Neural cell (in vitro differentiated cells): ENCODE measurements around the gene SLC6A16. TPM values are rescaled to one million over a fixed set of nuclear protein-coding genes. Genes with fewer than 3 reads are reported as not detected.

ENCODE experiments used
- H2AFZ ChIP-seq: fragments of 200-600, 300-800 bp; sonication (generic), shearing (Covaris generic); 2 replicates; pipeline ENCODE4 v1.6.0; 2014; ENCODE audit warnings: low read depth, mild to moderate bottlenecking, antibody characterized with exemption, low read length, moderate library complexity
- H3F3A ChIP-seq: fragments of 200-600 bp; shearing (Covaris generic); 2 replicates; pipeline ENCODE4 v1.6.1; 2016; ENCODE audit warnings: mild to moderate bottlenecking, moderate library complexity, mixed read lengths, antibody characterized with exemption, low read length; ENCODE audit not compliant: insufficient read depth, poor library complexity, severe bottlenecking
- H3K27ac ChIP-seq: fragments of 200-600, 300-800 bp; sonication (generic), shearing (Covaris generic); 2 replicates; pipeline ENCODE4 v1.5.1; 2014; ENCODE audit warnings: mild to moderate bottlenecking, low read length, moderate library complexity
- H3K27me3 ChIP-seq: fragments of 300-800, 200-600 bp; sonication (generic), shearing (Covaris generic); 2 replicates; pipeline ENCODE4 v1.6.0; 2014; ENCODE audit warnings: mild to moderate bottlenecking, low read depth, low read length, moderate library complexity; ENCODE audit not compliant: insufficient read depth
- H3K36me3 ChIP-seq: fragments of 300-800, 200-600 bp; sonication (generic), shearing (Covaris generic); 2 replicates; pipeline ENCODE4 v1.5.1; 2014; ENCODE audit warnings: mild to moderate bottlenecking, antibody characterized with exemption, low read length, moderate library complexity; ENCODE audit not compliant: insufficient read depth
- H3K4me2 ChIP-seq: fragments of 300-800, 200-600 bp; sonication (generic), shearing (Covaris generic); 2 replicates; pipeline ENCODE4 v1.6.0; 2014; ENCODE audit warnings: mild to moderate bottlenecking, low read length
- H3K4me3 ChIP-seq: fragments of 300-800, 200-600 bp; sonication (generic), shearing (Covaris generic); 2 replicates; pipeline ENCODE4 v1.5.1; 2014; ENCODE audit warnings: mild to moderate bottlenecking, low read length, moderate library complexity
- H3K79me2 ChIP-seq: fragments of 200-600 bp; shearing (Covaris generic); replicated peaks from 2 replicates; pipeline ENCODE4 v1.6.0; 2014; ENCODE audit warnings: mild to moderate bottlenecking, low read length, moderate library complexity; ENCODE audit not compliant: insufficient read depth
- H3K9ac ChIP-seq: fragments of 300-800, 200-600 bp; sonication (generic), shearing (Covaris generic); 2 replicates; pipeline ENCODE4 v1.6.1; 2016; ENCODE audit warnings: mild to moderate bottlenecking, low read length, mixed read lengths
- H3K9me2 ChIP-seq: fragments of 200-600 bp; shearing (Covaris generic); 2 replicates; pipeline ENCODE4 v1.6.1; 2016; ENCODE audit warnings: mild to moderate bottlenecking, low read length, mixed read lengths; ENCODE audit not compliant: insufficient read depth
- H3K9me3 ChIP-seq: fragments of 200-600, 300-800 bp; sonication (generic), shearing (Covaris generic); 2 replicates; pipeline ENCODE4 v1.6.1; 2016; ENCODE audit warnings: mild to moderate bottlenecking, mixed run types, low read length, moderate library complexity, mixed read lengths
- H4K20me1 ChIP-seq: fragments of 200-600 bp; shearing (Covaris generic); 2 replicates; pipeline ENCODE4 v1.6.1; 2016; ENCODE audit warnings: mild to moderate bottlenecking, mixed run types; ENCODE audit not compliant: insufficient read depth
- CTCF ChIP-seq: fragments of 450-650 bp; IDR thresholded peaks from 2 replicates; pipeline ENCODE4 v1.5.1; 2014; ENCODE audit warnings: antibody characterized with exemption, mild to moderate bottlenecking, moderate library complexity; ENCODE audit not compliant: poor library complexity, severe bottlenecking
- EP300 ChIP-seq: fragments of 450-650 bp; conservative IDR thresholded peaks from 2 replicates; pipeline ENCODE4 v1.6.1; 2014; ENCODE audit warnings: antibody characterized with exemption, mild to moderate bottlenecking, moderate library complexity; ENCODE audit not compliant: poor library complexity, severe bottlenecking
- EZH2 ChIP-seq: fragments of 200-600, 300-800 bp; shearing (Covaris generic), sonication (generic); IDR thresholded peaks from 2 replicates; pipeline ENCODE4 v1.6.1; 2014; ENCODE audit warnings: antibody characterized with exemption, low read length, borderline replicate concordance, mild to moderate bottlenecking; ENCODE audit not compliant: insufficient read depth, poor library complexity, severe bottlenecking
- POLR2AphosphoS5 ChIP-seq: IDR thresholded peaks from 2 replicates; pipeline ENCODE4 v1.6.1; 2012
- RAD21 ChIP-seq: fragments of 450-650 bp; conservative IDR thresholded peaks from 2 replicates; pipeline ENCODE4 v1.6.1; 2014; ENCODE audit warnings: antibody characterized with exemption, mild to moderate bottlenecking, moderate library complexity
- REST ChIP-seq: IDR thresholded peaks from 2 replicates; pipeline ENCODE4 v1.6.1; 2012; ENCODE audit warnings: borderline replicate concordance
- SMC3 ChIP-seq: fragments of 450-650 bp; conservative IDR thresholded peaks from 2 replicates; pipeline ENCODE4 v1.6.1; 2014; ENCODE audit warnings: antibody characterized with exemption, mild to moderate bottlenecking, moderate library complexity; ENCODE audit not compliant: poor library complexity
- TAF1 ChIP-seq: IDR thresholded peaks from 2 replicates; pipeline ENCODE4 v1.6.1; 2012; ENCODE audit warnings: low read depth
- polyA plus RNA-seq: library from polyadenylated mRNA; depleted of rRNA; stranded (reverse); fragments of >200 nt; gene quantifications from 2 replicates; pipeline ENCODE4 v1.2.3, GENCODE V29; 2014

The SLC6A16 gene
- polyA plus RNA-seq, 1 donor from 2014 or later, result not detected

GRCh38 chr19:49362048-49362928 lies 37.3 kb upstream of the SLC6A16 start, which contains the start of gene TEAD2:
TSS of gene TEAD2 (minus strand) at chr19:49362416. CDS start at chr19:49360075, 2,341 bp downstream.
- H3K9ac ChIP-seq, result no peak within 1 kb of the TSS

More at GRCh38 chr19:49362048-49362928, 37.3 kb upstream of the SLC6A16 start, which contains the start of gene TEAD2:
- no peaks in the 10 kb centered on the region for H3K9me2 ChIP-seq
- no peak within 1 kb of the TSS for H3K27ac ChIP-seq
- H3K4me3 ChIP-seq, result peak within 1 kb of the TSS; percentile 56
- H2AFZ ChIP-seq, result no peak within 1 kb of the TSS
- peaks cover 23% of the 10 kb centered on the region for H3K27me3 ChIP-seq
- peaks cover 30% of the 10 kb centered on the region for H3K79me2 ChIP-seq
- H3K4me2 ChIP-seq, result no peak within 1 kb of the TSS
- H3K36me3 ChIP-seq, result no peaks in the 10 kb centered on the region
- TF ChIP-seq SMC3 (no peak), CTCF (no peak), TAF1 (no peak), RAD21 (no peak), POLR2AphosphoS5 (no peak), REST (no peak), EP300 (no peak), EZH2 (no peak)
- H3F3A ChIP-seq, result no peaks in the 10 kb centered on the region
- H3K9me3 ChIP-seq, result no peaks in the 10 kb centered on the region
- H4K20me1 ChIP-seq, result no peaks in the 10 kb centered on the region
